T-helper 2 cell (primary cell): Measurements from ENCODE around the gene AKNA.
A peak's percentile ranks its signal among the peaks of the same experiment; 100 is the strongest.
"Not testable (repeated sequence)": the region's sequence is repeated elsewhere in the genome, so short reads cannot be mapped to it uniquely, and the experiment has no call there.

Experiments used
- DNase-seq, 5 experiments: peaks; one replicate each; pipeline versions ENCODE4 v3.0.0 to v3.0.0-alpha.2; 2012 to 2022

The AKNA gene

GRCh38 chr9:114336699-114337395, 50.9 kb downstream of the AKNA start:
- DNase-seq = no peak

GRCh38 chr9:114336157-114336556, 51.6 kb downstream of the AKNA start:
- no peak for DNase-seq

GRCh38 chr9:114335745-114336144, 52.0 kb downstream of the AKNA start:
- no peak for DNase-seq

- no peak for DNase-seq
These were observed 53.3 kb downstream of the AKNA start for GRCh38 chr9:114334490-114334889.

- not testable (repeated sequence) for DNase-seq
These were observed 54.1 kb downstream of the AKNA start for GRCh38 chr9:114333718-114334117.

- not testable (repeated sequence) for DNase-seq
These were observed 55.2 kb downstream of the AKNA start for GRCh38 chr9:114332474-114333040.

GRCh38 chr9:114331229-114332195, 56.3 kb downstream of the AKNA start:
- peak in 1 of 5 experiments; percentile 26 for DNase-seq

GRCh38 chr9:114330636-114331035, 57.1 kb downstream of the AKNA start:
- no peak for DNase-seq

GRCh38 chr9:114329625-114330022, 58.2 kb downstream of the AKNA start, which contains the start of gene ORM2:
ORM2 (plus strand) TSS chr9:114329869; CDS start chr9:114329905, 36 bp downstream.
- not testable (repeated sequence) for DNase-seq

GRCh38 chr9:114328937-114329624, 58.7 kb downstream of the AKNA start:
- not testable (repeated sequence) for DNase-seq

- DNase-seq = not testable (repeated sequence)
These were observed 59.4 kb downstream of the AKNA start for GRCh38 chr9:114328357-114328820.

GRCh38 chr9:114327749-114328148, 60.0 kb downstream of the AKNA start:
- no peak for DNase-seq

- not testable (repeated sequence) for DNase-seq
These were observed 62.0 kb downstream of the AKNA start for GRCh38 chr9:114325684-114326254.

- DNase-seq = not testable (repeated sequence)
These were observed 62.8 kb downstream of the AKNA start for GRCh38 chr9:114324965-114325364.

GRCh38 chr9:114324492-114324891, 63.3 kb downstream of the AKNA start:
- DNase-seq = no peak

GRCh38 chr9:114323849-114324248, 63.9 kb downstream of the AKNA start:
- DNase-seq = not testable (repeated sequence)

- not testable (repeated sequence) for DNase-seq
These were observed 64.8 kb downstream of the AKNA start, which contains the start of gene ORM1 for GRCh38 chr9:114322831-114323531. ORM1 (plus strand) TSS chr9:114323098; CDS start chr9:114323134, 36 bp downstream.

GRCh38 chr9:114322160-114322818, 65.5 kb downstream of the AKNA start:
- not testable (repeated sequence) for DNase-seq

GRCh38 chr9:114321759-114322158, 66.0 kb downstream of the AKNA start:
- no peak for DNase-seq

GRCh38 chr9:114320710-114321109, 67.1 kb downstream of the AKNA start:
- DNase-seq = not testable (repeated sequence)

GRCh38 chr9:114319147-114319546, 68.6 kb downstream of the AKNA start:
- DNase-seq = no peak
